ENCODE measurements around the gene XRCC4.

DNA sequence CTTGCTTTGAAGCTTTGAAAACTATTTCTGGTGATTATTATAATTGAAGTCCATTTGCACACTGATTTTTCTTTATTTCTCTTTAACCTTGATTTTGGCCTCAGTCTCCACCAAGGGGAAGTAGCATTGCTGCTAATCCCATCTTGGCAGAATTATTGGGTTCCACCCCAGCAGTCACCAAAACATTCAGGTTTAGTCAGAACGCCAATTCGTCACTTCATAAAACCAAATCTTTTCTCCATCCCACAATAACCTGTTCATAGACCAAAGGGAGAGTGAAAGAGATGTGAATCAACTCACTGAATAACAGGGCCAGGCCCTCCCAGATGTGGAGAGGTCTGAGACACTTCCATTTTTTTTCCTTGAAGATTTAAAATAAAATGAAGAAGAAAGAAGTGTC lies 299.1 kb downstream of the XRCC4 start:
- no peak for TF ChIP-seq POLR2AphosphoS5 (IDR thresholded peaks at IDR 0.05)
- TF ChIP-seq, protein P1, sequence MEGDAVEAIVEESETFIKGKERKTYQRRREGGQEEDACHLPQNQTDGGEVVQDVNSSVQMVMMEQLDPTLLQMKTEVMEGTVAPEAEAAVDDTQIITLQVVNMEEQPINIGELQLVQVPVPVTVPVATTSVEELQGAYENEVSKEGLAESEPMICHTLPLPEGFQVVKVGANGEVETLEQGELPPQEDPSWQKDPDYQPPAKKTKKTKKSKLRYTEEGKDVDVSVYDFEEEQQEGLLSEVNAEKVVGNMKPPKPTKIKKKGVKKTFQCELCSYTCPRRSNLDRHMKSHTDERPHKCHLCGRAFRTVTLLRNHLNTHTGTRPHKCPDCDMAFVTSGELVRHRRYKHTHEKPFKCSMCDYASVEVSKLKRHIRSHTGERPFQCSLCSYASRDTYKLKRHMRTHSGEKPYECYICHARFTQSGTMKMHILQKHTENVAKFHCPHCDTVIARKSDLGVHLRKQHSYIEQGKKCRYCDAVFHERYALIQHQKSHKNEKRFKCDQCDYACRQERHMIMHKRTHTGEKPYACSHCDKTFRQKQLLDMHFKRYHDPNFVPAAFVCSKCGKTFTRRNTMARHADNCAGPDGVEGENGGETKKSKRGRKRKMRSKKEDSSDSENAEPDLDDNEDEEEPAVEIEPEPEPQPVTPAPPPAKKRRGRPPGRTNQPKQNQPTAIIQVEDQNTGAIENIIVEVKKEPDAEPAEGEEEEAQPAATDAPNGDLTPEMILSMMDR (IDR thresholded peaks at IDR 0.05; ENCODE audit: poor library complexity, severe bottlenecking): no peak
- no peak for TF ChIP-seq RAD21 (conservative IDR thresholded peaks at IDR 0.05)
- TF ChIP-seq EP300 (conservative IDR thresholded peaks at IDR 0.05; ENCODE audit: poor library complexity, severe bottlenecking): no peak
- no peak for TF ChIP-seq EZH2 (IDR thresholded peaks at IDR 0.05; ENCODE audit: borderline replicate concordance, insufficient read depth, low read length, poor library complexity, severe bottlenecking)
- TF ChIP-seq SMC3 (conservative IDR thresholded peaks at IDR 0.05; ENCODE audit: poor library complexity): no peak
- no peak for TF ChIP-seq TAF1 (IDR thresholded peaks at IDR 0.05; ENCODE audit: low read depth)
- TF ChIP-seq, protein P2, sequence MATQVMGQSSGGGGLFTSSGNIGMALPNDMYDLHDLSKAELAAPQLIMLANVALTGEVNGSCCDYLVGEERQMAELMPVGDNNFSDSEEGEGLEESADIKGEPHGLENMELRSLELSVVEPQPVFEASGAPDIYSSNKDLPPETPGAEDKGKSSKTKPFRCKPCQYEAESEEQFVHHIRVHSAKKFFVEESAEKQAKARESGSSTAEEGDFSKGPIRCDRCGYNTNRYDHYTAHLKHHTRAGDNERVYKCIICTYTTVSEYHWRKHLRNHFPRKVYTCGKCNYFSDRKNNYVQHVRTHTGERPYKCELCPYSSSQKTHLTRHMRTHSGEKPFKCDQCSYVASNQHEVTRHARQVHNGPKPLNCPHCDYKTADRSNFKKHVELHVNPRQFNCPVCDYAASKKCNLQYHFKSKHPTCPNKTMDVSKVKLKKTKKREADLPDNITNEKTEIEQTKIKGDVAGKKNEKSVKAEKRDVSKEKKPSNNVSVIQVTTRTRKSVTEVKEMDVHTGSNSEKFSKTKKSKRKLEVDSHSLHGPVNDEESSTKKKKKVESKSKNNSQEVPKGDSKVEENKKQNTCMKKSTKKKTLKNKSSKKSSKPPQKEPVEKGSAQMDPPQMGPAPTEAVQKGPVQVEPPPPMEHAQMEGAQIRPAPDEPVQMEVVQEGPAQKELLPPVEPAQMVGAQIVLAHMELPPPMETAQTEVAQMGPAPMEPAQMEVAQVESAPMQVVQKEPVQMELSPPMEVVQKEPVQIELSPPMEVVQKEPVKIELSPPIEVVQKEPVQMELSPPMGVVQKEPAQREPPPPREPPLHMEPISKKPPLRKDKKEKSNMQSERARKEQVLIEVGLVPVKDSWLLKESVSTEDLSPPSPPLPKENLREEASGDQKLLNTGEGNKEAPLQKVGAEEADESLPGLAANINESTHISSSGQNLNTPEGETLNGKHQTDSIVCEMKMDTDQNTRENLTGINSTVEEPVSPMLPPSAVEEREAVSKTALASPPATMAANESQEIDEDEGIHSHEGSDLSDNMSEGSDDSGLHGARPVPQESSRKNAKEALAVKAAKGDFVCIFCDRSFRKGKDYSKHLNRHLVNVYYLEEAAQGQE (IDR thresholded peaks at IDR 0.05; ENCODE audit: borderline replicate concordance): no peak
